Motor neuron (in vitro differentiated cells): ENCODE results near the gene IL10RA. TPM values are rescaled to one million over a fixed set of nuclear protein-coding genes. Genes with fewer than 3 reads are reported as not detected.

Source experiments
- ATAC-seq, 8 experiments: fragments of 200-7000 bp; cut with Tn5 transposase; replicated peaks in 6 of 8; 2 replicates each; pipeline ENCODE4 v1.8.0; 2021; ENCODE audit warnings: mild to moderate bottlenecking in 8 of 8, moderate library complexity in 8 of 8
- H3K27ac ChIP-seq, 2 donors: fragments of 250-450 bp; sonication (Bioruptor Pico); 2 replicates each; pipeline ENCODE4 v1.9.0; 2021; ENCODE audit warnings: antibody characterized with exemption in 2 of 2, mild to moderate bottlenecking in 2 of 2, moderate library complexity in 1 of 2
- H3K4me1 ChIP-seq, 2 donors: fragments of 250-450 bp; sonication (Bioruptor Pico); replicated peaks in 1 of 2; 2 replicates each; pipeline ENCODE4 v1.6.1; 2021; ENCODE audit warnings: antibody characterized with exemption in 2 of 2, mild to moderate bottlenecking in 2 of 2, moderate library complexity in 1 of 2
- H3K4me3 ChIP-seq, 5 donors: fragments of 250-450 bp; sonication (Bioruptor Pico); 2 replicates each; pipeline ENCODE4 v1.9.0; 2021; ENCODE audit warnings: antibody characterized with exemption in 5 of 5, mild to moderate bottlenecking in 5 of 5, moderate library complexity in 4 of 5
- WGBS, 10 experiments: fragments of 450-650 bp; shearing (Covaris generic); methylation state at CpG; one replicate each; pipeline ENCODE4 v1.0.0; 2022; 5-methylcytosine and 5-hydroxymethylcytosine counted together
- in situ Hi-C, 9 experiments: fragments of 400-800 bp; cut with MboI; loops; one replicate each; pipeline ENCODE4 v1.15.0; 2021; ENCODE audit warnings: low sequenced_read_pairs in 9 of 9, low pct_unique_long_range_greater_than_20kb in 2 of 9; ENCODE audit not compliant: unreplicated experiment in 9 of 9
- total RNA-seq, 8 experiments: library from RNA; unstranded; fragments of 300-600 nt; gene quantifications; 2 replicates each; pipeline versions ENCODE4 v1.2.3 to v1.2.4, GENCODE V29; 2022

Gene IL10RA
- total RNA-seq, 8 experiments from 2014 or later: 0.33 to 3.4 (median 1.0) TPM; not detected in 1

DNA sequence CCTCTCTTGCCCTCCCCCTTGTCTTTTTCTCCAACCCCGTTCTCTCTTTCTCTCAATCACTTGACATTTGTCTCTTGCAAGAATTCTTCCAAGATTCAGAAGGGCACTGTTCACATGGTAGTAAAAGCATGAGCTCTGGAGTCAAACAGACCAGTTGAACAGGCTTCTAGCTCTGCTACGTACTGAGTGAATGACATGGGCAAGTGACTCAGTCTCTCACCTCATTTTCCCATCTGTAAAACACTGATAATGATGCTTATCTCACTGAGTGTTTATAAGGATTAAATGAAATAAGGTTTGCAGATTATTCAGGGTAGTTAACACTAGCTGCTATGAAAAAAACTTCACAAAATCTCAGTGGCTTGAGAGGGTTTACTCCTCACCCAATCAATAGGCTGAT lies 5.9 kb upstream of the IL10RA start:
- WGBS, 10 experiments: 0 to 65% (median 38%) methylated on average over 1 to 2 of the region's 2 CpGs; no CpG with 5 or more reads in 5 of the 10 experiments
- Histone ChIP-seq H3K27ac (no peak overlapping the region), H3K4me1 (no peaks in the 10 kb centered on the region), H3K4me3 (no peak overlapping the region)
- ATAC-seq: no peak
- in situ Hi-C loops: no loop called here

- ATAC-seq: no peak
- H3K27ac ChIP-seq: no peak overlapping the region
- in situ Hi-C loops: no loop called here
- 0 to 100% (median 54%) methylated on average over 1 to 3 of the region's 3 CpGs; no CpG with 5 or more reads in 4 of the 10 experiments for WGBS, 10 experiments
- no peaks in the 10 kb centered on the region for H3K4me1 ChIP-seq
- no peak overlapping the region for H3K4me3 ChIP-seq
Observed at GRCh38 chr11:117980720-117981119, 5.5 kb upstream of the IL10RA start.

GRCh38 chr11:117983163-117983475 lies 3.1 kb upstream of the IL10RA start:
- in situ Hi-C loops: no loop called here
- no peak for ATAC-seq
- WGBS, 10 experiments: 0 to 100% (median 84%) methylated on average over 1 to 2 of the region's 3 CpGs; no CpG with 5 or more reads in 6 of the 10 experiments
- H3K4me1 ChIP-seq: peaks cover 0 to 5% of the 10 kb centered on the region in 2 donors
- no peak overlapping the region for H3K27ac ChIP-seq
- no peak overlapping the region for H3K4me3 ChIP-seq

GRCh38 chr11:117984476-117984875 lies 1.7 kb upstream of the IL10RA start:
- in situ Hi-C loops: no loop called here
- Histone ChIP-seq H3K4me3 (no peak overlapping the region), H3K4me1 (peaks cover 0 to 5% of the 10 kb centered on the region in 2 donors), H3K27ac (no peak overlapping the region)
- no peak for ATAC-seq
- 0 to 91% (median 69%) methylated on average over 1 to 4 of the region's 4 CpGs; no CpG with 5 or more reads in 2 of the 10 experiments for WGBS, 10 experiments

DNA sequence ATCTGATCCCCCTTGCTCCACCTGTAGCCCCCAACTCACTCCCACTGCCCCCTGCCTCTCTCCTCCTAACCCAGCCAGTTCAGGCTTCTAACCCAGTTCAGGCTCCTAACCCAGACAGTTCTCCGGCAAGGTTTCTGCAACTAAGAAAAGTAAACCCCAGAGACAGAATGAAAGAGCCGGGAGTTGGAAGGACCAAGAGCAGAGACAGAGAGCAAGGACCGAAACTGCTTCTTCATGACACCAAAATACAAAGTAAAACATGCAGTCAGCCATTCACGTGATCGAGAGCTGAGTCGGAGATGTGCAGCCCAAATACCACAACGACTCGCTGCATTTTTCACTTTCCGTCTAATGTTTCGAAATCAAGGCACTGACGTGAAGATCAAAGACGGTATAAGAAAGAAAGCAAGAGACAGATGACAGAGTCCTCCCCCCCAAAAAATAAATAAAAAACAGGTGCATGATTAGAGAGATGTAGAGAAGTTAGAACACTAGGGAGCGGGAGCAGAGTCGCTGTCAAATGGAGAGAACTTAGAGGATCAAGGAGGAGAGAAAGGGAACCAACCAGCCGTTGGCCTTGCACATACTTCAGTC lies 884 bp downstream of the IL10RA start:
- 25 to 88% (median 74%) methylated on average over 3 to 14 of the region's 15 CpGs for WGBS, 10 experiments
- peak overlapping the region in 2 of 5 donors; percentile 46 to 53 for H3K4me3 ChIP-seq
- peaks cover 0 to 5% of the 10 kb centered on the region in 2 donors for H3K4me1 ChIP-seq
- ATAC-seq: no peak
- H3K27ac ChIP-seq: no peak overlapping the region
- in situ Hi-C loops: no loop called here

GRCh38 chr11:117989351-117990102 lies 3.3 kb downstream of the IL10RA start:
- in situ Hi-C loops: no loop called here
- 33 to 87% (median 81%) methylated on average over 1 to 11 of the region's 13 CpGs; no CpG with 5 or more reads in 2 of the 10 experiments for WGBS, 10 experiments
- Histone ChIP-seq H3K4me3 (no peak overlapping the region), H3K4me1 (peaks cover 0 to 5% of the 10 kb centered on the region in 2 donors), H3K27ac (no peak overlapping the region)
- ATAC-seq: no peak

GRCh38 chr11:117992136-117992535 lies 5.9 kb downstream of the IL10RA start:
- in situ Hi-C loops: no loop called here
- H3K4me1 ChIP-seq: no peaks in the 10 kb centered on the region
- H3K4me3 ChIP-seq: no peak overlapping the region
- H3K27ac ChIP-seq: no peak overlapping the region
- WGBS, 10 experiments: 0 to 100% (median 68%) methylated on average over 1 to 4 of the region's 4 CpGs; no CpG with 5 or more reads in 1 of the 10 experiments
- no peak for ATAC-seq

DNA sequence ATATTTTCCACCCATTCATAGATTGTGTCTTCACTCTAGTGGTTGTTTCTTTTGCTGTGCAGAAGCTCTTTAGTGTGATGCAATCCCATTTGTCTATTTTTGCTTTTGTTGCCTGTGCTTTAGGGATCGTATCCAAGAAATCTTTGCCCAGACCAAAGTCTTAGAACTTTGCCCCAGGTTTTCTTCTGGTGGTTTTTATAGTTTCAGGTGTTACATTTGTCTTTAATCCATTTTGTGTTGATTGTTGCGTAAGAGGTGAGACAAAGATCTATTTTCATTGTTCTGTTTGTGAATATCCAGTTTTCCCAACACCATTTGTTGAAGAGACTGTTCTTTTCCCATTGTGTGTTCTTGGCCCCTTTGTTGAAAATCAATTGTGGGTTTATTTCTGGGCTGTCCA lies 6.4 kb downstream of the IL10RA start:
- H3K4me1 ChIP-seq: no peaks in the 10 kb centered on the region
- no peak for ATAC-seq
- in situ Hi-C loops: no loop called here
- 10 to 100% (median 83%) methylated on average over 1 to 2 of the region's 2 CpGs; no CpG with 5 or more reads in 1 of the 10 experiments for WGBS, 10 experiments
- no peak overlapping the region for H3K27ac ChIP-seq
- H3K4me3 ChIP-seq: no peak overlapping the region

- Histone ChIP-seq H3K27ac (no peak overlapping the region), H3K4me1 (no peaks in the 10 kb centered on the region), H3K4me3 (no peak overlapping the region)
- in situ Hi-C loops: no loop called here
- 0 to 88% (median 47%) methylated on average over 1 to 7 of the region's 9 CpGs; no CpG with 5 or more reads in 2 of the 10 experiments for WGBS, 10 experiments
- no peak for ATAC-seq
Observed at GRCh38 chr11:117993988-117994745, 8.0 kb downstream of the IL10RA start.

- Histone ChIP-seq H3K4me1 (no peaks in the 10 kb centered on the region), H3K27ac (no peak overlapping the region), H3K4me3 (no peak overlapping the region)
- in situ Hi-C loops: no loop called here
- ATAC-seq: no peak
- WGBS, 10 experiments: 0 to 100% (median 80%) methylated on average over 1 to 5 of the region's 11 CpGs; no CpG with 5 or more reads in 3 of the 10 experiments
Observed at GRCh38 chr11:117995472-117995871, 9.3 kb downstream of the IL10RA start.

DNA sequence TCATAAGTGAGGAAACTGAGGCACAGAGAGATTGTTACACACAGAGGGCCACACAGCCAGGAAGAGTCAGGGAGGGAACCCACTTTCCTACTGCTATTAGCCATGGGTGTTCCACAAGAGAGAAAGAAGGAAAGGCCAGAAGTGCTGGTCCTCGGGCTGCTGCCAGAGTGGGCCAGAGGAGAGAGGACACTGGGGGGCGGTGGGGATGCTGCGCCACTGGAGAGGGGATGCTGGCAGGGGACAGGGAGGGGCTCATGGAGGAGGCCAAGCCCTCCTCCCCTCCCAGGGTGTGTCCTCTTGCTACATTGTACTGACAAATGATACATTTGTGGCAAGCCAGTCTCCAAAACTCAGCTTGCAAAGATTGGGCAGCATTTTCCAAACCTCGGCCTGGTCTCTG lies 9.9 kb downstream of the IL10RA start:
- Histone ChIP-seq H3K4me1 (no peaks in the 10 kb centered on the region), H3K4me3 (no peak overlapping the region), H3K27ac (no peak overlapping the region)
- 100% methylated on average over 1 of the region's 4 CpGs; no CpG with 5 or more reads in 9 of the 10 experiments for WGBS, 10 experiments
- in situ Hi-C loops: no loop called here
- ATAC-seq: no peak

- WGBS, 10 experiments: 43 to 100% (median 76%) methylated on average over 1 to 2 of the region's 2 CpGs
- in situ Hi-C loops: no loop called here
- no peaks in the 10 kb centered on the region for H3K4me1 ChIP-seq
- H3K4me3 ChIP-seq: no peak overlapping the region
- no peak overlapping the region for H3K27ac ChIP-seq
- ATAC-seq: no peak
Observed at GRCh38 chr11:117997406-117997805, 11.2 kb downstream of the IL10RA start.

GRCh38 chr11:117997823-117998579 lies 11.8 kb downstream of the IL10RA start:
- WGBS, 10 experiments: 0 to 92% (median 80%) methylated on average over 1 to 9 of the region's 9 CpGs
- in situ Hi-C loops: no loop called here
- no peak for ATAC-seq
- Histone ChIP-seq H3K27ac (no peak overlapping the region), H3K4me3 (no peak overlapping the region), H3K4me1 (no peaks in the 10 kb centered on the region)
